Hematopoietic multipotent progenitor cell treated with erythropoietin and hydrocortisone succinate and interleukin-3 and kit ligand, for 17 days (in vitro differentiated cells): ENCODE data around the gene TAF6L.
A peak's percentile ranks its signal among the peaks of the same experiment; 100 is the strongest.

Experiments
- DNase-seq: peaks from one replicate; pipeline ENCODE4 v3.0.0-alpha.2; 2015; ENCODE audit warnings: low spot score

TAF6L gene

DNA sequence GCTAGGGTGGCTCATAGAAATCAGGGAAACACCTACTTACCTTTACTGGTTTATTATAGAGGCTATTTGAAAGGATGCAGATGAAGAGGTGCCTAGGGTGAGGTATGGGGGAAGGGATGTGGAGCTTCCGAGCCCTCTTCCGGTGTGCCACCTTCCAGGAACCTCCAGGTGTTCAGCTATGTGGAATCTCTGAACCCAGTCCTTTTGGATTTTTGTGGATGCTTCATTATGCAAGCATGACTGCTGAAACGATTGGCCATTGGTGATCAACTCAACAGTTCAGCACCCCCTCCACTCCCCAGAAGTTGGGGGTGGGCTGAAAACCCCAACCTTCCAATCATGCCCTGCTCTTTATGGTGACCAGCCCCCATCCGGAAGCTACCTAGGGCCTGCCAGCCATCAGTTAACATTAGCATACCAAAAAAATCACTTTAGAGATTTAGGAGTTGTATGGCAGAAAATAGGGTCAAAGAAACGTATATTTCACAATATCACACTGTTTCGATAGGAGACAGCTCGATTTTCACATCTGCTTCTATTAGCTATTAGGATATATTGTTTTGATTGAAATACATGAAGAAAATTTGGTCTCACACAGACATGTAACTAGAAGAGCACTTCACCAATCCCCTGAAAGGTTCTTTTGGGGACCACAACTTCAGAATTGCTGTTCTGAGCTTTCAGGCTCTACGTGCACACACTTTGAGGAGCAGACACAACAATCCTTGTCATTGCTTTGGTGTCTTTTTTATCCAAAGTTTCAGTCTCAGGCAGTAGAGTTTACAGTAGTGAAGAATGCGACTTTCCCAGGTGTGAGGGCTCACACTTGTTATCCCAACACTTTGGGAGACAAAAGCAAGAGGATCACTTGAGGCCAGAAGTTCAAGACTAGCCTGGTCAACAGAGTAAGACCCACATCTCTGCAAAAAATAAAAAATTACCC, 13.1 kb upstream of the TAF6L start:
- DNase-seq: peak; percentile 3

DNA sequence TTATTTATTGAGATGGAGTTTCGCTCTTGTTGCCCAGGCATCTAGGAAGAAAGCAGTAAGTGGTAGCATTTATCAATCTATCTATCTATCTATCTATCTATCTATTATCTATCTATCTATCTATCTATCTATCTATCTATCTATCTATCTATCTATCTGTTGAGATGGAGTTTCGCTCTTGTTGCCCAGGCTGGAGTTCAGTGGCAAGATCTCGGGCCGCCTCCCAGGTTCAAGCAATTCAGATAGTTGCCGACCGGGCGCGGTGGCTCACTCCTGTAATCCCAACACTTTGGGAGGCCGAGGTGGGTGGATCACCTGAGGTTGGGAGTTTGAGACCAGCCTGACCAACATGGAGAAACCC, 10.3 kb upstream of the TAF6L start:
- peak; percentile 7 for DNase-seq

DNA sequence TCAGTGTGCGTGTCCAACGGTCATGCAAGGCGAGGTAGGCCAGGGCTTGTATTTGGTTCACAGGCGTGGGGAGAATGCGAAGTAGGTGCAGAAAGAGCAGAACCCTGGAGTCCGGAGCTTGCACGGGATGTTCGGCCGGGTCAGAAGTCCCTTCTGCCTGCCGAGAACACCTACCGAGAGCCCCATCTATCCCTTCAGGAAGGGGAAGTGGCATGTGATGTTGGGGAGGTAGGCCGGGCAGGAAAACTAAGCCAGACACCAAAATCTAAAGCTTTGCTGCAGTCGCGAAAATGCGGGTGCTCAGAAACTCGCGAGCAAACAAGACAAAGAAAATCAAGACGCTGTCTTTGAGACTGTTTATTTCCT, 435 bp upstream of the TAF6L start:
- DNase-seq: no peak

DNA sequence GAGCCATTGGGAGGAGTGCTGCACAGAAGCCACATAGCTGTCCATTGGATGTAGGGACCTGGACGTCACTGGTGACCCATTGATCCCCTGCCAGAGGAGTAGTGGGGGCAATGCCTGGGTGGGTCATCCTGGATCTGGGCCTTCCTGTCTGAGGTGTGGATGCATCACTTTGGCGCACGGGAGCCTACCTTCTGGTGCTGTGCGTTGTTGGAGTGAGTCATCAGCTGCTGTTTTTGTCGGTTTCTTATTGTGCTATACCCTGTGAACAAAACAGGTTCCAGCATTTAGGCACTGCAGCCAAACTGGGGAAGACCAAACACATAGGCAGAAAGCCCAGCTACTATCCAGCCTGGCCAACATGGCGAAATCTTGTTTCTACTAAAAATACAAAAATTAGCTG, 3.2 kb downstream of the TAF6L start:
- DNase-seq: no peak

DNA sequence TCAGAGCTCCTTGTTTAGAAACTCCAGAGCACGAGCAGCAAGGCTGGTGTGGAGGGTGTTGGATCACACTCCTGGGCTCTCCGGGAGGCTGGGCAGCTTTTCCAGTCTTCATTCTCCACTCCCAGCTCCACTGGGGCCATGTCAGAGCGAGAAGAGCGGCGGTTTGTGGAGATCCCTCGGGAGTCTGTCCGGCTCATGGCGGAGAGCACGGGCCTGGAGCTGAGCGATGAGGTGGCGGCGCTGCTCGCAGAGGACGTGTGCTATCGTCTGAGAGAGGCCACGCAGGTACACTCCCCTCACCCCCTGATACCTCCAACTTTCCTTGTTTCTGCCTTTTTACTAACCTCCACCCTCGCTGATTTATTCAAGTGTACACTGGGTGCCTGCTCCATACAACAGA, 4.5 kb downstream of the TAF6L start:
- no peak for DNase-seq

DNA sequence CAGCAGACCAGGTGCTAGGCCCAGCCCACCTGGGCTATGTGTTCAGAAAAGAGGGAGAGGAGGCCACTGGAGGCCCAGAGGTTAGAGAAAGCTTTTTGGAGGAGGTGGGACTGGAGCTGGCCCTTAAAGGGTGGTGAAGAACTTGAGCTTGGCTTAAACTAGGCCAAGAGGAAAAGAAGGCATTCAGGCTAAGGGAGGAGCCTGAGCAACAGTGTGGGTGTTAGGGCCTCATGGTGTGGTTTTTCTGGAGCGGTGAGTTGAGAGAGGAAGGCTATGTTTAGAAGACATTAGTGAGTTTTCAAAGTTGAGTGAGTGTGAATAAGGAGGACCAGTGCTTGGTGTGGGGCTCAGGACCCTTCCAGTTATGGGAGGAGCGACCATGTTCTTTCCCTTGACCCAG, 6.2 kb downstream of the TAF6L start:
- DNase-seq: no peak

DNA sequence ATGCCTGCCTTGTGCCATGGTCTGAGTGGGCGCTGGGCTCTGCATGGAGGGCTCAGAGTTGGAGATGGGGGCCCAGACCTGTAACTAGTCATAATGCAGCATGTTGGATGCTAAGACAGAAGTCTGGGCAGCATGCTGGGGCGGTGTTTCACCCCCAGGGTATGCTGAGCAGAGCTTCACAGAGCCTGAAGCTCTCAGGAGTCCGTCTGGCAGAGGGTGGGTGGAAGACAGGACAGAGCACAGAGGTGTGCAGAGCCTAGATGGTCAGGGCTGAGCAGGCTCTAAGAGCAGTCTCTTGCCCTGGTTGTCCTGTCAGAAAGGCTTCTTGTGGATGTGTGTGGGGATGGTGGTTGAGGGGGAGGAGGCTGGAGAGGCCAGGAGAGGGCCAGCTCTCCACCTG, 7.2 kb downstream of the TAF6L start:
- no peak for DNase-seq

DNA sequence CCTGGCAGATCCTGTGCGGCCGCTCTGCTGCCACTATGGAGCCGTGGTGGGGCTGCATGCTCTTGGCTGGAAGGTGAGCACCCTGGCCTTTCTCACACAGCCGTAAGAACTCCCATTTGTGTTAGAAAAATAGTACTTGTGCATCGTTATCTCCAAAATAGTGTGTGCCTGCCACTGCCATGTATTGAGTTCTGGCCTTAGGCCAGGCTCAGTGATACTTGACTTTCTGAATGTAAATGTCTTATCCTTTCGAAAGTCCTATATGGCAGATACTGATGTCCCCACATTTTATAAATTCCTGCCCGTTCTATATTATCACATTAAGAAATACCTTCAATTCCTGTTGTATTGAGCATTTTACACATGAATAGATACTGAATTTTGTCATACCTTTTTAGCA, 11.6 kb downstream of the TAF6L start:
- peak; percentile 56 for DNase-seq

DNA sequence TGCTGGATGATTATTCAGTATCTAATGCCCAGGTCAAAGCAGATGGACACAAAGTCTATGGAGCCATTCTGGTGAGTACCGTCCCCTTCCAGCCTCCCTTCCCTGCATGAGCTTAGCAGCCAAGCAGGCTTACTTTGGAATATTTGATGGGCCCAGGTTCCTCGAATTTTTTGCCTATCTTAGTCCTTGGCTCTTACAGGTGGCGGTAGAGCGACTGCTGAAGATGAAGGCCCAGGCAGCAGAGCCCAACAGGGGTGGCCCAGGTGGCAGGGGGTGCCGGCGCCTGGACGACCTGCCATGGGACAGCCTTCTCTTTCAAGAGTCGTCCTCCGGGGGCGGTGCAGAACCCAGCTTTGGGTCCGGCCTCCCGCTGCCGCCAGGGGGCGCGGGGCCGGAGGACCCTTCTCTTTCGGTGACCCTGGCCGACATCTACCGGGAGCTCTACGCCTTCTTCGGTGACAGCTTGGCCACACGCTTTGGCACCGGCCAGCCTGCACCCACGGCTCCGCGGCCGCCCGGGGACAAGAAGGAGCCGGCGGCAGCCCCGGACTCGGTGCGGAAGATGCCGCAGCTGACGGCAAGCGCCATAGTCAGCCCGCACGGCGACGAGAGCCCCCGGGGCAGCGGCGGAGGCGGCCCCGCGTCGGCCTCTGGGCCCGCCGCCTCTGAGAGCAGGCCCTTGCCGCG, 15.3 kb downstream of the TAF6L start:
- peak; percentile 93 for DNase-seq

DNA sequence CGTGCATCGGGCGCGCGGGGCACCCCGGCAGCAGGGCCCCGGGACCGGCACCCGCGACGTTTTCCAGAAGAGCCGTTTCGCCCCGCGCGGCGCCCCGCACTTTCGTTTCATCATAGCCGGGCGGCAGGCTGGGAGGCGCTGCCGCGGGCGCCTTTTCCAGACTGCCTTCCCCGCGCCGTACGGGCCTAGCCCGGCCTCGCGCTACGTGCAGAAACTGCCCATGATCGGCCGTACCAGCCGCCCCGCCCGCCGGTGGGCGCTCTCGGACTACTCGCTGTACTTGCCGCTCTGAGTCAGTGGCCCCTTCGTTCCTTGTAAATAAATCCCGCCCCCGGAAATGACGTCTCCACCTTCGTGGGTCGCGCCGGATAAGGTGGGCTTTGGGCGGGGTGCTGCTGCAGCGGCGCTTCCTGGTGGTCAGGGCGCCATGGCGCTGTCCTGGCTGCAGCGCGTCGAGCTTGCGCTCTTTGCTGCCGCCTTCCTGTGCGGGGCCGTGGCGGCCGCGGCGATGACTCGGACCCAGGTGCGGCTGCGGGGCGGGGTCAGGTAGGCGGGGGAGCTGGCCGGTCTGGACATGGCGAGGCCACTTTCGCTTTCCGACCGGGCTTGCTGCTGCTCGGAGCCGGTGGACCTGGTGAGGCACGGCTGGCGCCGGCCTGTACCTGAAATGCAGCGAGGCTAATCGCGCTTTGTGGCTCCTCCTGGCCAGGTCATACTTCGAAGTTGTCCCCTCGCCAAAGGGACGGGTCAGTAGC, 16.0 kb downstream of the TAF6L start, which contains the start of gene TMEM179B:
Gene TMEM179B, plus strand, starts transcription at position 398 of the 755 bp plus-strand sequence. Its CDS starts 30 bp downstream, at position 428.
- peak; percentile 99 for DNase-seq

DNA sequence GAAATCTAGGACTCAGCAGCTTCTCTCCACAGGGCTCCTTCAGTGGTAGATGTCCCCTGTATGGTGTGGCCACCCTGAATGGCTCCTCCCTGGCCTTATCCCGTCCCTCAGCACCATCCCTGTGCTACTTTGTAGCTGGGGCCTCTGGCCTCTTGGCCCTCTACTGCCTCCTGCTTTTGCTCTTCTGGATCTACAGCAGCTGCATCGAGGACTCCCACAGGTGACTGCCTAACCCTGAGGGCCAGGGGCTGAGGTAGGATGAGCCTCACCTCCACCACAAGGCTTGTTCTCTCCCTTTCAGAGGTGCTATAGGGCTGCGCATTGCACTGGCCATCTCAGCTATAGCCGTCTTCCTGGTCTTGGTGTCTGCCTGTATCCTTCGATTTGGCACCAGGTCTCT, 17.8 kb downstream of the TAF6L start:
- DNase-seq: no peak

DNA sequence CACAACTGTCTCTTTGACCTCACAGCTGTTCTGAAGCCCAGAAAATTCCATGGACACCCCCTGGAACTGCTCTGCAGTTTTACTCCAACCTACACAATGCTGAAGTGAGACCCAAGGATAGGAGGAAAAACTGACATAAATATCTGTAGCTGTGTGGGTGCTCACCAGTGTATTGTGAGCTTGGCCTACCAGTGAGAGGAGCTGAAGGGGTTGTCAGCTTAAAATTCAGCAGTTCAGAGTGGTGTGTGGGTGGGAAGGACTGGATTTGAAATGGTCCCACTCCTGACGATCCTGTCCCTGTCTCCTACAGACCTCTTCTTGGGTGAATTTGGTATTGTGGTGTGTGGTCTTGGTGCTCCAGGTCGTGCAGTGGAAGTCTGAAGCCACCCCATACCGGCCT, 18.4 kb downstream of the TAF6L start:
- no peak for DNase-seq

DNA sequence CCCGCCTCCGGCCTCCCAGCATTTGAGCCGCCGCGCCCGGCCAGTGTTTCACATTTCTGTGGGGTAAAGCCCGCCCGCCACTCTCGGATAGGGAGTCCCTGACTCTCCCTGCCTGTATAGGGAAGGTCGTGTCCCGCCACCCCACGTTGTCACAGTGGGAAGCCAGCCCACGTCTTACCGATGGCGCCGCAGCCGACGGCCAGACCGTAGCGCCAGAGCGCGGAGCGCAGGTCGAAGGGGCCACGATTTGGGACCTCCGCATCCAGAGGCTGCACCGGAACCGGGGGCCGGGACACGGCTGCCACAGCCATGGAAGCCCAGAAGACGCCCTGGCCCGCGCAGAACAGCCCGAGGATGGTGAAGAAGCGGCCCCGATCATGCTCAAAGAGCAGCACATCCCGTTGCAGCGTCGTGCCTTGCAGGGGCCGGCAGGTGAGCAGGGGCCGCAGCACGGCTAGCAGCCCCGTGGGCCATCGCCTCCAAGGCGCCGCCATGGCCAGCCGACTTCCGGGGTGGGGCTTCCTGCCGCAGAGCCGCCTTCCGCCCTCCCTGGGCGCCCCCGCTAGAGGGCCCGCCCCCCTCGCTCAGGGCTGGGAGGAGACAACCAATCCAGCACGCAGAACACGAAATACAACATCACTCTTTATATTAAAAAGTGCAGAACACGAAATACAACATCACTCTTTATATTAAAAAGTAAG, 20.5 kb downstream of the TAF6L start, which contains the start of gene TMEM223:
Gene TMEM223, minus strand, starts transcription at position 506 of the 701 bp plus-strand sequence. Its CDS starts 12 bp downstream, at position 494.
- peak; percentile 86 for DNase-seq

DNA sequence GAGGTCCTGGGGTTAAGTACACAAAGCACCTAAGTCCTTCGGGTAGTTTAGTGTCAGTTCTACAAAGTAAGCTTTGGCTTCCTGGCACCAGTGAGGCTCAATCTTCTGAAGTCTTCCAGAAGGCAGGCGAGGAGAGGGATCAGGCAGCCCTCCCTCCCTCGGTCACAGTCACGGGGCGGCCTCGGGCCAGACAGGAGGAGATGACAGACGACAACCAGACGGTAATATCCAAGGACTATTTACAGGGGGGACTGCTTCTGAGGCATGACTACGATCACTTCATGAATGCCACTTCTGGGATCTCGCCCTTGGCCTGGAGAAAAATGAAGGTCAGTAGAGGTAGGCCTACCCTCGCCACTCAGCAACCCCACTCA, 21.0 kb downstream of the TAF6L start:
- no peak for DNase-seq

DNA sequence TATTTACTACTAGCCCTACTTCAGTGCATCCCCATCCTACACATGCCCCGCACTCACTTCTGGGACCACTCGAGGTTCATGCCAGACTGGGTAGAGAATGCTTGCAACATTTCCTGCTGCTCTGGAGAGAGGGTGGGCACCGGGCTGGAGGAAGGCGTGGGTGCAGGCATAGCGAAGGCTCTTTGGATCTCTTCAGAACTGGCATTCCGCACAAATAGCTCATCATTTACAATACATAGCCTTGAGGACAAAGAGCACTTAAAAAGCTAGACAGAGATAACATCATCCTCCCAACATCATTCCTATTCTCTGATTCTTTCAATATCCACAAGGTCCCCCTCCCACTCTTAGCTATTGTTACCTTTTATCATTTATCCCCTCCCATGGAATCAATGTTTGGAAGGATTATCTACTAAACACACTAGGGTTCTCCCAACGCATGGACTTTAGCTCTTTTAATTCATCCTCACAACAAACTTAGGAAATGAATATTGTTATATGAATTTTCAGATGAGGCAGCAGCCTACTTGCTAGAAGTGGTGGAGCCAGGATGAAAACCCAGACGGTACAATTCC, 23.1 kb downstream of the TAF6L start:
- peak; percentile 3 for DNase-seq

DNA sequence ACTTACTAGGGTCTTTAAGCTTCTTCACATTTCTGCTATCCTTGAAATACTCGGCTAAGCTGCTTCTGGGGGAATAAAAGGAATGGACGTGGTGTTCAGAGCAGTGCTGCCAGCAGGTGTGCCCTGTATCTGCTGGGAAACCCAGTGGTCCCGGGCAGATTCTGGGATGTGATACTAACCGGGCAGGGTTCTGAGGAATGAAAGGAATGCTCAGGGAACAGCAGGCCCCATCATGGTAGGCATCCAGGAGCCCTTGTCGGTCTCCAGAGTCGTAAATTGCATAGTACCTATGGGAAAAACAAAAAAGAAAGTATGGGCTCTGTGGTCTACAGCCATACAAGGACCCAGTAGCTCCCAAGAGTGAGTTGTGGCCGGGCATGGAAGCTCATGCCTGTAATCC, 25.1 kb downstream of the TAF6L start:
- no peak for DNase-seq

DNA sequence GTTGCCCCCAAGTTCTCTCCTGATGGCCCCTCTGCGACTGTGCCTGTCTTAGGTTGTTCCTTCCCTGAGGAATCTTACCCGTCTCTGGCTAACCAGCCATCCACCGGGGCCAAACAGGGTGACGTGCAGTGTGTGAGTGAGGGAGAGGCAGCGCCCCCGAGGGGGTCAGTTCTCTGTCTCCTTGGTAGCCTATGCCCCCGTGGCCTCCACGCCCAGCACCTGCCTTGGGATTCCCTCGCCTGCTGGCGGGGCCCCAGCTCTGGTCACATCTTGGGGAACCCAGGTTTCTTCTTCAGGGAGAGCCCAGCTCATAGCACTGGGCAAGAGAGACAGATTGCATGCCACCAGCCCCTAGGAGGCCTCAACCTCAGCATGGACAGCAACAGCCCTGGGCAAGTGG, 28.3 kb downstream of the TAF6L start:
- DNase-seq: no peak

DNA sequence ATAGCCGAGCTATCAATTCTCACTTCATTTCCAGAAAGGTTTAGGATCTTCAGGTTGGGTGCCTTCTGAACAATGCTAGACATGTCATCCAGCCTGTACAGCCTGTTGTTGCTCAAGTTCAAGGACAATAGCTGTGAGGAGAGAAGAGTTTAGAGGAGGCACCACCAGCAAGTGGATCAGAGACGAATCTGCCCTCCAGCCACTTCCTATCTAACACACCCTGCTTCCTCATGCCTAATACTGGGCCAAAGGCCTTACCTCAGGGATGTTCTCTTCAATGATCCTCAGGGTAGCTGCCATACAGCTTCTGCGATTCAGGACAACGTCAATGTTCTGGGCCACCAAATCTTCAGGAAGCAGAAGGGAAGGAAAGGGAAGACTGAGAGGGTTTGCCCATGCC, 29.9 kb downstream of the TAF6L start:
- no peak for DNase-seq

DNA sequence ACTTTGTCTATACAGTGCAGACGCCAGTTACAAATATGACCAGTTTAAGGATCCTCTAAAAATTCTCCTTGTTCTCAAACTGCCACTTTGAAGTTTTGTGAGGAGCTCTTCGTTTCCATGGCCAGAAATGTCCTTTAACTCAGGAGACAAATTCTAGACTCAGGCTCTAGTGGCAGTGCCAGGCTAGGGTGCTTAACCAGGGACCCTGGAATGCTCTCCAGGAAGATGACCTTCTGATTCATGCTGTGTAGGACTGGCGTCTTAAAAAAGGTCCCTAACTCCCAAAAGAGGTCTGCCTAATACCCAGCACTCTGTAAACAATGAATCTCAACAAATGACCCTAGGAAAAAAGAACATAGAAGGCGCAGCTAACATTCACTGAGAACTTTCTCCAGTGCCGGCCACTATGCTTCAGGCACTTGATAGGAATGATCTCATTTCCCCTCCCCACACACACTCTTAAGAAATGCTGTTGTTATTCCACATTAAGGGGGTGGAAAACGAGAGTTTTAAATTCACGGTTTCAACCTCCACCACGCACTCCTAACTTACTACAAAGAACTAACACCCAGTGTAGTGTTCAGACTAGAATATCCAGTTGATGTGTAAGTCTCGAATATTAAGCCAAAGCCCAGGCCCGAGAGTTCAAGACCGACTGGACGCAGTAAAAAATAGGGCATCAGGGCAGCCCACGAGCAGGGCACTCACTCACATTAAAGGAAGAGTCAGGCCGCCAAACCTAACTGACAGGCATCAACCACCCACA, 33.3 kb downstream of the TAF6L start:
- no peak for DNase-seq

DNA sequence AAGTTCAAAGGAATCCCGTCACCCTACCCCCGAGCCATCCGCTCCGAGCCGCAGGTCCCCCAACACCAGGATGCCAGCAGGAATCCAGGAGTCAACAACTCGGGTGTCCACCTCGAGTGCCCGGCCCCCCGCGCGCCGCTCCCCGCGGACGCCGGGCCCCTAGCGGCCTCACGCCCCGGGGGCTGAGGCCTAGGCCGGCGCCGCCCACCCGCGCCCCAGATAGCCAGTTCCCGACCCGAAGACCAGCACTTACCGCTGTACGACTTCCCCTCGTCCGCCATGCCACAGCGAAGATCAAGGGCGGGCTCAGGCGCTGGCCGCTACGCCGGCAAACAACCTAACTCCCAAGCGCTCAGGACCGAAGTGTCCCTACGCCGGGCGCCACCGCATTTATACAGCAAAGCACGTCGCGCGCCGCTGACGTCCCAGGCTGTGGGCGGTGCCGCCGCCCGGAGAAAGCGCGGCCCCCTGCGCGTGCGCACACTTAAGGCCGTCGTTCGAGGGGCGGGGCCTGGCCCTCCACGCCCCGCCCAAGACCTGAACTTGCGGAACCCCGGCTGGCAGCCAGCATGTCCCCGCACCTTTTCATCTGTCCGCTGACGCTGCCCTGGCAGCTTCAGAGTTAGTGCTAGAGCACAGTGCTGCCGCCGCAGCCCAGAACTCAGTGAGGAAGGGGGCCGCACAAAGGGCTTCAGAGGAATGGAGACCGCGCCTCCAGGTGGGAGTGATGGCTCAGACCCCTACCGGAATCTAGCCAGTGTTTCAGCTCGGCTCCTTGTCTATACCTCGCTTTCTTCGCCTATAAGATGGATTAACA, 34.1 kb downstream of the TAF6L start, which contains the start of gene NXF1:
Gene NXF1, minus strand, starts transcription at position 365 of the 817 bp plus-strand sequence. Its CDS starts 84 bp downstream, at position 281.
- DNase-seq: peak; percentile 99
